ENCODE measurements around the gene EPHA2. TPM values are rescaled to one million over a fixed set of nuclear protein-coding genes. Genes with fewer than 3 reads are reported as not detected.

Gene EPHA2
- total RNA-seq, 1 donor from 2014 or later, result 25.0 TPM

Other genes with a start within 250 kb of the EPHA2 start
- 46.1 and 51.5 TPM in 2 replicates for gene ZBTB17, start 180.0 kb downstream of the EPHA2 start, total RNA-seq
- not detected in 2 replicates for gene SRARP, start 151.8 kb downstream of the EPHA2 start, total RNA-seq
- not detected in 2 replicates for gene HSPB7, start 138.0 kb downstream of the EPHA2 start, total RNA-seq
- gene CLCNKA, start 134.0 kb downstream of the EPHA2 start, total RNA-seq, result not detected in 2 replicates
- gene CLCNKB, start 112.3 kb downstream of the EPHA2 start, total RNA-seq, result 0.30 TPM in 2 replicates
- 0.48 and 0.68 TPM in 2 replicates for gene FAM131C, start 82.4 kb downstream of the EPHA2 start, total RNA-seq
- 7.7 and 9.0 TPM in 2 replicates for gene ARHGEF19, start 56.6 kb upstream of the EPHA2 start, total RNA-seq
- gene CPLANE2, start 81.1 kb upstream of the EPHA2 start, total RNA-seq, result 11.4 and 11.8 TPM in 2 replicates
- 24.3 and 24.6 TPM in 2 replicates for gene FBXO42, start 196.4 kb upstream of the EPHA2 start, total RNA-seq
- 153 and 165 TPM in 2 replicates for gene SZRD1, start 211.2 kb upstream of the EPHA2 start, total RNA-seq